GM12864 (cell line): ENCODE data around the gene FREM1.

Experiments used
- DNase-seq: peaks from one replicate; pipeline ENCODE4 v3.0.0-alpha.2; 2011; ENCODE audit warnings: low read depth
- H3K4me3 ChIP-seq: 2 replicates; pipeline ENCODE4 v1.5.1; 2011; ENCODE audit warnings: mild to moderate bottlenecking, low read depth, low read length, control low read depth
- TF ChIP-seq, protein P1 (sequence below): IDR thresholded peaks from 2 replicates; pipeline ENCODE4 v1.5.1; 2011; ENCODE audit warnings: low read depth, mild to moderate bottlenecking, moderate library complexity, low read length, control low read depth, inconsistent platforms; ENCODE audit errors: missing control alignments

FREM1 gene

GRCh38 chr9:14909961-14910805 is at the start of gene FREM1:
TSS of gene FREM1 (minus strand) at chr9:14910428. CDS start at chr9:14868977, 41,451 bp downstream.
- DNase-seq: no peak
- TF ChIP-seq, protein P1, sequence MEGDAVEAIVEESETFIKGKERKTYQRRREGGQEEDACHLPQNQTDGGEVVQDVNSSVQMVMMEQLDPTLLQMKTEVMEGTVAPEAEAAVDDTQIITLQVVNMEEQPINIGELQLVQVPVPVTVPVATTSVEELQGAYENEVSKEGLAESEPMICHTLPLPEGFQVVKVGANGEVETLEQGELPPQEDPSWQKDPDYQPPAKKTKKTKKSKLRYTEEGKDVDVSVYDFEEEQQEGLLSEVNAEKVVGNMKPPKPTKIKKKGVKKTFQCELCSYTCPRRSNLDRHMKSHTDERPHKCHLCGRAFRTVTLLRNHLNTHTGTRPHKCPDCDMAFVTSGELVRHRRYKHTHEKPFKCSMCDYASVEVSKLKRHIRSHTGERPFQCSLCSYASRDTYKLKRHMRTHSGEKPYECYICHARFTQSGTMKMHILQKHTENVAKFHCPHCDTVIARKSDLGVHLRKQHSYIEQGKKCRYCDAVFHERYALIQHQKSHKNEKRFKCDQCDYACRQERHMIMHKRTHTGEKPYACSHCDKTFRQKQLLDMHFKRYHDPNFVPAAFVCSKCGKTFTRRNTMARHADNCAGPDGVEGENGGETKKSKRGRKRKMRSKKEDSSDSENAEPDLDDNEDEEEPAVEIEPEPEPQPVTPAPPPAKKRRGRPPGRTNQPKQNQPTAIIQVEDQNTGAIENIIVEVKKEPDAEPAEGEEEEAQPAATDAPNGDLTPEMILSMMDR: no peak
- no peak within 1 kb of the TSS for H3K4me3 ChIP-seq

- TF ChIP-seq, protein P1: no peak
- no peak for DNase-seq
- no peak overlapping the region for H3K4me3 ChIP-seq
These were observed 48.8 kb upstream of the FREM1 start for GRCh38 chr9:14958989-14959388.

DNA sequence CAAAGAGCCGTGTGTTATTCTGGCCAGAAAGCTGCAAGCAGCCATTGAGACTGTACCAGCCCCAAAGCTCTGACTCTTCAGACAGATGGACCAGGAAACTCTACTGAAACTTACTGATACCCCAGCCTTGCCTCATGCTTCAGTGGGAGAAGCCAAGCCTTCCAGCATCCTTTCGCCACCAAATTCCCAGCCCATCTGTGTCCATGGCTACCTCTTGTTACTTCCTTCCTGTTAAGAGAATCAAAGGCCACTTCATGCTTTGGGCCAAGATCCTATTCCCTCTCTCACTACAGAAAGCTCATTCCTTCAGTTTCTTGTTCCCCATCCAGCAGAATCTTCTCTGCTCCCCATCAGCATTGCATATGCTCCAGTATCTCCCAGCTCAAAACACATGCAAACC is 46.9 kb upstream of the FREM1 start:
- DNase-seq: no peak
- TF ChIP-seq, protein P1: no peak
- H3K4me3 ChIP-seq: no peak overlapping the region

DNA sequence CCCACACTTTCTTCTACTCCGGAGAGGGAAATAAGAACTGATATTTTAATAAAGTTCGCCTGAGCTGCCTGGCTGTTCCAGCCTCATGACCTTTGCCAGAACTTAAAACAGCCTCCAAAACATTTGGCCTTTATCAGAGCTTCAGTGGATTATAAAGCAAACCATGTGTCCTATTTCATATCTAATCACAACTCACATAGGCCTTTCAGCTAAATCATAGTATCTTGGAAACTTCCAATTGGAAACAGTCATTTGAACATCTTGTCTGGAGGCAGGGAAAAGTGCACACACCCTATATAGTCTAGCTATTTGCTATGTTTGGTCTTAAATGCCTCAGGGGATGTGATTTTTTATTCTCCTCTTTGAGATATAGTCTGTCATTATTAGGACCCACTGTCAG is 46.0 kb upstream of the FREM1 start:
- TF ChIP-seq, protein P1: no peak

DNA sequence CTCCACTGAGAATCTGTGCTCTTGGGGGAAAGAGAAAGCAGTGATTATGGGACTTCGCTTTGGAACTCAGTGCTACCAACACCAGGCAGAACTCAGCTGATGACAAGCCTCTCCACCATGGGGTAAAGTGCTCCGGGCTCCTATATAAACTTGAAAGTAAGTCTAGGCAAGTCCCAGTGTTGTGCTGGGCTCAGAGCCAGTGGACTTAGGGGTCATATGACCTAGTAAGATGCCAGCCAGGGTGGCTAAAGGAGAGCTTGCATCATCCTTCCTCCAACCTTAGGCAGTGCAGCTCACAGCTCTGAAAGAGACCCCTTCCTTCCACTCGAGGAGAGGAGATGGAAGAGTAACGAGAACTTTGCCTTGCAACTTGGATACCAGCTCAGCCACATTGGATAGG is 35.1 kb upstream of the FREM1 start:
- TF ChIP-seq, protein P1: no peak
- no peak overlapping the region for H3K4me3 ChIP-seq
- DNase-seq: no peak

More for the DNA sequence above, 46.0 kb upstream of the FREM1 start:
- no peak overlapping the region for H3K4me3 ChIP-seq
- DNase-seq: no peak

GRCh38 chr9:14941501-14942405 is 31.5 kb upstream of the FREM1 start:
- no peak overlapping the region for H3K4me3 ChIP-seq
- DNase-seq: no peak
- TF ChIP-seq, protein P1: no peak
